PFSK-1 (cell line): ENCODE measurements around the gene USP35.

Experiments
- FOXP2 ChIP-seq: optimal IDR thresholded peaks from 2 replicates; pipeline ENCODE3; 2011; ENCODE audit warnings: borderline replicate concordance, control low read depth, inconsistent platforms; ENCODE audit not compliant: insufficient read depth; ENCODE audit errors: extremely low read length, extremely low read depth
- POLR2AphosphoS5 ChIP-seq: IDR thresholded peaks from 2 replicates; pipeline ENCODE4 v1.6.1; 2012; ENCODE audit warnings: low read depth, mild to moderate bottlenecking, control low read depth, low read length, moderate library complexity
- SIN3A ChIP-seq: IDR thresholded peaks from 2 replicates; pipeline ENCODE4 v1.6.1; 2012; ENCODE audit warnings: mild to moderate bottlenecking, low read length, moderate library complexity, borderline replicate concordance; ENCODE audit not compliant: insufficient read depth
- TAF1 ChIP-seq: IDR thresholded peaks from 2 replicates; pipeline ENCODE4 v1.6.1; 2012; ENCODE audit warnings: low read length, control low read depth, borderline replicate concordance; ENCODE audit not compliant: insufficient read depth
- TF ChIP-seq, protein P1 (sequence below), 2 experiments: IDR thresholded peaks; 2 replicates each; pipeline versions ENCODE4 v1.6.1 to v1.8.0; 2011 to 2012; ENCODE audit warnings: low read depth in 2 of 2, low read length in 2 of 2, control low read depth in 1 of 2, inconsistent platforms in 1 of 2, mild to moderate bottlenecking in 1 of 2, moderate library complexity in 1 of 2; ENCODE audit not compliant: insufficient read depth in 1 of 2

The USP35 gene

DNA sequence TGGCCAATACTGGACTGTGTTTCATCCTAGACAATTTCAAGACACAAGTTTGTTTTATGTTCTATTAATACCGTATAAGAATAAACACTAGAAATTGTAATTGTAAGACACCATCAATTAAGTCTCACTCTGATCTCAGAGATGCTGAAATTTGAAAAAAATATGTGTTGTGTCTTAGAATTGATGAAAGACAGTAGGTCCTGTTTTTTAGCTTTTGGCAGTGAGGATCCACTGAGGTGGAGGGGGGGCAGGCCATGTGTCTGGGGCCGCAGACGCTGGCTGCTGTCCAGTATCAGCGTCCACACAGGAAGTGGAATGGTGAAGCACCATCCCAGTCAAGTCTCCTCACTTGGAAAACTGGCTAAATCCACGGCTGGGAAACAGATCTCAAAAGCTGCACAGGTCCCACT, 26.8 kb upstream of the USP35 start:
- TF ChIP-seq, protein P1, sequence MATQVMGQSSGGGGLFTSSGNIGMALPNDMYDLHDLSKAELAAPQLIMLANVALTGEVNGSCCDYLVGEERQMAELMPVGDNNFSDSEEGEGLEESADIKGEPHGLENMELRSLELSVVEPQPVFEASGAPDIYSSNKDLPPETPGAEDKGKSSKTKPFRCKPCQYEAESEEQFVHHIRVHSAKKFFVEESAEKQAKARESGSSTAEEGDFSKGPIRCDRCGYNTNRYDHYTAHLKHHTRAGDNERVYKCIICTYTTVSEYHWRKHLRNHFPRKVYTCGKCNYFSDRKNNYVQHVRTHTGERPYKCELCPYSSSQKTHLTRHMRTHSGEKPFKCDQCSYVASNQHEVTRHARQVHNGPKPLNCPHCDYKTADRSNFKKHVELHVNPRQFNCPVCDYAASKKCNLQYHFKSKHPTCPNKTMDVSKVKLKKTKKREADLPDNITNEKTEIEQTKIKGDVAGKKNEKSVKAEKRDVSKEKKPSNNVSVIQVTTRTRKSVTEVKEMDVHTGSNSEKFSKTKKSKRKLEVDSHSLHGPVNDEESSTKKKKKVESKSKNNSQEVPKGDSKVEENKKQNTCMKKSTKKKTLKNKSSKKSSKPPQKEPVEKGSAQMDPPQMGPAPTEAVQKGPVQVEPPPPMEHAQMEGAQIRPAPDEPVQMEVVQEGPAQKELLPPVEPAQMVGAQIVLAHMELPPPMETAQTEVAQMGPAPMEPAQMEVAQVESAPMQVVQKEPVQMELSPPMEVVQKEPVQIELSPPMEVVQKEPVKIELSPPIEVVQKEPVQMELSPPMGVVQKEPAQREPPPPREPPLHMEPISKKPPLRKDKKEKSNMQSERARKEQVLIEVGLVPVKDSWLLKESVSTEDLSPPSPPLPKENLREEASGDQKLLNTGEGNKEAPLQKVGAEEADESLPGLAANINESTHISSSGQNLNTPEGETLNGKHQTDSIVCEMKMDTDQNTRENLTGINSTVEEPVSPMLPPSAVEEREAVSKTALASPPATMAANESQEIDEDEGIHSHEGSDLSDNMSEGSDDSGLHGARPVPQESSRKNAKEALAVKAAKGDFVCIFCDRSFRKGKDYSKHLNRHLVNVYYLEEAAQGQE (IDR thresholded peaks at IDR 0.05; ENCODE audit: insufficient read depth in 1 of 2, low read depth in 2 of 2, low read length in 2 of 2): peak; percentile 40 to 72; a peak in 2 of 4 replicates
- TF ChIP-seq SIN3A: no peak

- TF ChIP-seq POLR2AphosphoS5 (no peak), SIN3A (no peak), FOXP2 (no peak), TAF1 (no peak)
- TF ChIP-seq, protein P1 (IDR thresholded peaks at IDR 0.05; ENCODE audit: insufficient read depth in 1 of 2, low read depth in 2 of 2, low read length in 2 of 2): no peak
Measured at GRCh38 chr11:78163828-78164227, 24.9 kb upstream of the USP35 start.

DNA sequence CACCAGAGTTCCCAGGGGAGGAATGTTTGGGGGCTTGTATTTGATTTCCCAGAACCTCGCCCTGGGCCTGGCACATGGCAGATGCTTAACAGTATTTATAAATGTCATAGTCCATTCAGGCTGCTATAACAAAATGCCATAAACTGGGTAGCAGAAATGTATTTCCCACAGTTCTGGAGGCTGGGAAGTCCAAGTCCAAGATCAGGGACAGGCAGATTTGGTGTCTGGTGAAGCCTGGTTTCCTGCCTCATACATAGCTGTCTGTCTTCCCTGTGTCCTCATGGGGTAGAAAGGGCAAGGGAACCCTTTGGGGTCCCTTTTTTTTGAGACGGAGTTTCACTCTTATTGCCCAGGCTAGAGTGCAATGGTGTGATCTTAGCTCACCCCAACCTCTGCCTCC, 24.2 kb upstream of the USP35 start:
- TF ChIP-seq POLR2AphosphoS5: no peak
- TF ChIP-seq SIN3A: no peak
- TF ChIP-seq, protein P1 (IDR thresholded peaks at IDR 0.05; ENCODE audit: insufficient read depth in 1 of 2, low read depth in 2 of 2, low read length in 2 of 2): no peak
- TF ChIP-seq FOXP2: no peak
- TF ChIP-seq TAF1: no peak

GRCh38 chr11:78166855-78167469, 21.8 kb upstream of the USP35 start:
- TF ChIP-seq FOXP2 (no peak), SIN3A (no peak), TAF1 (no peak), POLR2AphosphoS5 (no peak)
- TF ChIP-seq, protein P1 (IDR thresholded peaks at IDR 0.05; ENCODE audit: insufficient read depth in 1 of 2, low read depth in 2 of 2, low read length in 2 of 2): no peak
